NCI-H2107 (cell line): ENCODE measurements around the gene RASSF8.

Source experiments
- DNase-seq: peaks from one replicate; lab custom pipeline; 2025; lab: John Stamatoyannopoulos, UW

The RASSF8 gene

GRCh38 chr12:26126340-26127284, 168.1 kb downstream of the RASSF8 start:
- DNase-seq = no peak

GRCh38 chr12:26127404-26127803, 168.9 kb downstream of the RASSF8 start:
- no peak for DNase-seq

- no peak for DNase-seq
These were observed 169.7 kb downstream of the RASSF8 start for GRCh38 chr12:26128168-26128567.
